ENCODE measurements around the gene TARBP2. TPM values are rescaled to one million over a fixed set of nuclear protein-coding genes. Genes with fewer than 3 reads are reported as not detected.

TARBP2 gene
- total RNA-seq, 1 experiment from 2014 or later = 74.0 TPM

GRCh38 chr12:53499266-53500141, 1.6 kb upstream of the TARBP2 start, which contains the start of gene MAP3K12 (continued):
- TF ChIP-seq ZBTB21 (CRISPR knock-in tag; IDR thresholded peaks at IDR 0.05; ENCODE audit: borderline replicate concordance) (no peak), ZNF671 (CRISPR knock-in tag; IDR thresholded peaks at IDR 0.05) (no peak), ZNF423 (CRISPR knock-in tag; IDR thresholded peaks at IDR 0.05) (no peak), HMGA2 (CRISPR knock-in tag; IDR thresholded peaks at IDR 0.05) (no peak)

DNA sequence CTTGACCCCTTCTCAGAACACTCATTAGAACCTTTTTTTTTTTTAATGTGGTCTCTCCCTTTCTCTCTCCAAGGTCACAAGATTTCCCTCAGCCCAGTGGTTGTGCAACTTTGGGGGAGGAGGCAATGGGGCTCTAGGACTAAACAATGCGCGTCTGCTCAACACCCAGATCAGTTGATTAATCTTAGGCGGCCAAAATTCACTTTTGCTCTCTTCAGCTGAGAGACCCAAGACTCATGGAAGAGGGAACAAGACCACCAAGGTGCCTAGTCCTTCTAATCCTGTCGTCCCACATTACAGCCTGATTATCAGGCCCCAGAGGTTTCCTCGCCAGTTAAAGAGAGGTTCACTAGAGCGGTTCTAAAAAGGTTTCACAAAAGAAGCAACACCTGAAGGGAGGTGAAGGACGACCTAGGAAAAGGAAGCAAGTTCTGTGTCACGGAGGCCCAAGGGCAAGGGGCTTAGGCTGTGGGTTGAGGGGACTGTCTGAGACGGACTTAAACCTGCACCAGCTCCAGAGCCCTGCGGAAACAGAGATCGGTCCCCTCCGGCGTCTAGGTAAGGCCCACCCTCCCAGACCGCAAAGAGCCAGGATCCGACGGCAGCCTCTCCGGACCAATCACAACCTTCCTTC, 824 bp upstream of the TARBP2 start:
- Mint-ChIP-seq H3K27ac (peak overlapping the region; percentile 94), H3K36me3 (peaks cover 9% of the 10 kb centered on the region; the same call in 1 of the 2 replicates), H3K4me3 (peak overlapping the region; percentile 86), H3K9me3 (no peaks in the 10 kb centered on the region), H3K27me3 (ENCODE audit: low read depth) (no peaks in the 10 kb centered on the region), H3K4me1 (peaks cover 45% of the 10 kb centered on the region)
- ChIA-PET CTCF (interaction anchor here (0.7 to 3.8 kb wide), 22 partner anchors 9 to 401 kb away, joined by 3 to 39 read pairs (median 4); partner anchors contain the start of genes AAAS, ATP5MC2 and PFDN5), POLR2A (interaction anchor here (0.6 to 2.0 kb wide), 15 partner anchors 8 to 239 kb away, joined by 3 to 17 read pairs (median 4); partner anchors contain the start of genes AAAS, ATP5MC2 and SP1)
- ATAC-seq (peak; percentile 73), DNase-seq (ENCODE audit: low spot score) (no peak)
- no peak for TF ChIP-seq ATF3 (CRISPR knock-in tag; conservative IDR thresholded peaks at IDR 0.05)
- no peak for TF ChIP-seq NR2C2 (CRISPR knock-in tag; IDR thresholded peaks at IDR 0.05)
- TF ChIP-seq ZNF232 (CRISPR knock-in tag; IDR thresholded peaks at IDR 0.05) = no peak
- no peak for TF ChIP-seq JUN (CRISPR knock-in tag; IDR thresholded peaks at IDR 0.05)
- no peak for TF ChIP-seq NR1H2 (CRISPR knock-in tag; IDR thresholded peaks at IDR 0.05)
- TF ChIP-seq FOXP1 (CRISPR knock-in tag; IDR thresholded peaks at IDR 0.05; ENCODE audit: borderline replicate concordance) = no peak
- TF ChIP-seq ZNF121 (CRISPR knock-in tag; IDR thresholded peaks at IDR 0.05) = 0 out of 2 replicates have a peak, but pooled peaks have one; percentile 43
- TF ChIP-seq ZNF138 (CRISPR knock-in tag; conservative IDR thresholded peaks at IDR 0.05) = no peak
- no peak for TF ChIP-seq TCF7 (CRISPR knock-in tag; IDR thresholded peaks at IDR 0.05; ENCODE audit: low read depth)
- TF ChIP-seq, protein P1, sequence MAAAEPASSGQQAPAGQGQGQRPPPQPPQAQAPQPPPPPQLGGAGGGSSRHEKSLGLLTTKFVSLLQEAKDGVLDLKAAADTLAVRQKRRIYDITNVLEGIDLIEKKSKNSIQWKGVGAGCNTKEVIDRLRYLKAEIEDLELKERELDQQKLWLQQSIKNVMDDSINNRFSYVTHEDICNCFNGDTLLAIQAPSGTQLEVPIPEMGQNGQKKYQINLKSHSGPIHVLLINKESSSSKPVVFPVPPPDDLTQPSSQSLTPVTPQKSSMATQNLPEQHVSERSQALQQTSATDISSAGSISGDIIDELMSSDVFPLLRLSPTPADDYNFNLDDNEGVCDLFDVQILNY (CRISPR knock-in tag; IDR thresholded peaks at IDR 0.05) = no peak
- TF ChIP-seq ZNF263 (CRISPR knock-in tag; IDR thresholded peaks at IDR 0.05; ENCODE audit: low read depth) = no peak
- no peak for TF ChIP-seq ATF1 (CRISPR knock-in tag; IDR thresholded peaks at IDR 0.05)
- no peak for TF ChIP-seq GABPB1 (CRISPR knock-in tag; IDR thresholded peaks at IDR 0.05)
- TF ChIP-seq, protein P2, sequence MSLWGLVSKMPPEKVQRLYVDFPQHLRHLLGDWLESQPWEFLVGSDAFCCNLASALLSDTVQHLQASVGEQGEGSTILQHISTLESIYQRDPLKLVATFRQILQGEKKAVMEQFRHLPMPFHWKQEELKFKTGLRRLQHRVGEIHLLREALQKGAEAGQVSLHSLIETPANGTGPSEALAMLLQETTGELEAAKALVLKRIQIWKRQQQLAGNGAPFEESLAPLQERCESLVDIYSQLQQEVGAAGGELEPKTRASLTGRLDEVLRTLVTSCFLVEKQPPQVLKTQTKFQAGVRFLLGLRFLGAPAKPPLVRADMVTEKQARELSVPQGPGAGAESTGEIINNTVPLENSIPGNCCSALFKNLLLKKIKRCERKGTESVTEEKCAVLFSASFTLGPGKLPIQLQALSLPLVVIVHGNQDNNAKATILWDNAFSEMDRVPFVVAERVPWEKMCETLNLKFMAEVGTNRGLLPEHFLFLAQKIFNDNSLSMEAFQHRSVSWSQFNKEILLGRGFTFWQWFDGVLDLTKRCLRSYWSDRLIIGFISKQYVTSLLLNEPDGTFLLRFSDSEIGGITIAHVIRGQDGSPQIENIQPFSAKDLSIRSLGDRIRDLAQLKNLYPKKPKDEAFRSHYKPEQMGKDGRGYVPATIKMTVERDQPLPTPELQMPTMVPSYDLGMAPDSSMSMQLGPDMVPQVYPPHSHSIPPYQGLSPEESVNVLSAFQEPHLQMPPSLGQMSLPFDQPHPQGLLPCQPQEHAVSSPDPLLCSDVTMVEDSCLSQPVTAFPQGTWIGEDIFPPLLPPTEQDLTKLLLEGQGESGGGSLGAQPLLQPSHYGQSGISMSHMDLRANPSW (CRISPR knock-in tag; conservative IDR thresholded peaks at IDR 0.05; ENCODE audit: low read depth) = no peak
- no peak for TF ChIP-seq ZNF396 (CRISPR knock-in tag; IDR thresholded peaks at IDR 0.05; ENCODE audit: borderline replicate concordance)
- TF ChIP-seq TEAD1 (CRISPR knock-in tag; IDR thresholded peaks at IDR 0.05) = 0 out of 2 replicates have a peak, but pooled peaks have one; percentile 1
